Colon (tissue), 2 donors: ENCODE measurements around the gene IL17RE.

Experiments
- FAIRE-seq: peaks from 2 replicates; lab custom pipeline; 2012; peaks lifted over from hg19 to GRCh38; lab: Jason Lieb, UNC
- donor health status: control.
- donor health status: control.

IL17RE gene

DNA sequence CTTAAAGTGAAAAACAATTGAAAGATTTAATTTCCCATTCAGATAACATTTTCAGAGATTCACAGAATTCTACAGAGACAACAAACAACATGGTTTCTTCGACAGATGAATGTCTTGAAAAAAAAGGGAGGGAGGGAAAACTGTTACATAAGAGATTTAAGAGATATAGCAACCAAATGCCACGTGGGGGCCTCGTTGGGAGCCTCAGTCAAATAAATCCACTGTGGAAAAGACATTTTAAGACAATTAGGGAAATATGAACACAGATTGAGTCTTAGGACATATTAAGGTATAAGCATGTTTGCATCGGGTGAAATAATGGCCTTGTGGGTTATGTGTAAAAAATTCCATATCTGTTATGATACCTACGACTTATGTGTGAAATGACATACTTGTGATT is 54.6 kb downstream of the IL17RE start:
- FAIRE-seq, result no peak

DNA sequence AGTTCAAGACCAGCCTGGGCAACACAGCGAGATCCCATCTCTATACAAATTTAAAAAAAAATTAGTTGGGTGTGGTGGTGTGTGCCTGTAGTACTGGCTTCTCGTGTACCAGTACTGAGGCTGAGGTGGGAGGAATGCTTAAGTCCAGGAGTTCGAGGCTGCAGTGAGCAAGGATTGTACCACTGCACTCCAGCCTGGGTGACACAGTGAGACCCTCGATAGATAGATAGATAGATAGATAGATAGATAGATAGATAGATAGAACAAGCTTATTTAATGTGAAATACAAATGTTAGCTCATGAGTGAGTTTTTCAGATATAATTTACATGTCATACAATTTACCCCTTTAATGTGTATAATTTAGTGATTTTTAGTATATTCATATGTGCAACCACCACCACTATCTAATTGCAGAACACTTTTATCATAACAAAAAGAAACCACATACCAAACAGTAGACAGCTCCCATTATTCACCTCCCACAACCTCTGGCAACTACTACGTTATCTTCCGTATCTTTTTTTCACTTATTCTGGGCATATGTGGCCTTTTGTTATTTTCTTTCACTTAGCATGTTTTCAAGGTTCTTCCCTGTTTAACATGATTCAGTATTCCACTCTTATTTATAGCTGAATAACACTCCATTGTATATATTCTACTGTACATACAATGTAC is 62.7 kb downstream of the IL17RE start:
- no peak for FAIRE-seq
